Prostate gland (tissue), 2 donors: ENCODE results near the gene PRCP.
"Not testable (repeated sequence)": the region's sequence is repeated elsewhere in the genome, so short reads cannot be mapped to it uniquely, and the experiment has no call there.

Experiments used
- CTCF ChIP-seq, 4 experiments: fragments of 200-600 bp in 2 of 4; fragments of 450-650 bp in 2 of 4; sonication (generic) in 2 of 4; IDR thresholded peaks; 1 replicate in 3 of 4; 2 replicates in 1 of 4; pipeline ENCODE4 v1.5.1; 2016 to 2019; ENCODE audit warnings: antibody characterized with exemption in 4 of 4, mild to moderate bottlenecking in 2 of 4, moderate library complexity in 2 of 4
- POLR2AphosphoS5 ChIP-seq: sonication (generic); formaldehyde crosslinking; IDR thresholded peaks from one replicate; pipeline ENCODE4 v1.6.1; 2017; ENCODE audit warnings: antibody characterized with exemption

DNA sequence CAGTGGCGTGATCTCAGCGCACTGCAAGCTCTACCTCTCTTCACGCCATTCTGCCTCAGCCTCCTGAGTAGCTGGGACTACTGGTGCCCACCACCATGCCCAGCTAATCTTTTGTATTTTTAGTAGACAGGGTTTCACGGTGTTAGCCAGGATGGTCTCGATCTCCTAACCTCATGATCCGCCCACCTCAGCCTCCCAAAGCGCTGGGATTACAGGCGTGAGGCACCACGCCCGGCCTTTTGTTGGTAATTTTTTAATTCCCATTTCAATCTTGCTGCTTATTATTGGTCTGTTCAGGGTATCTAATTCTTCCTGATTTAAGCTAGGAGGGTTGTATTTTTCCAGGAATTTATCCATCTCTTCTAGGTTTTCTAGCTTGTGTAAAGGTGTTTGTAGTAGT lies 19.6 kb upstream of the PRCP start:
- not testable (repeated sequence) for TF ChIP-seq CTCF (IDR thresholded peaks at IDR 0.05); POLR2AphosphoS5
